Mesendoderm (in vitro differentiated cells): ENCODE measurements around the gene NTRK2.
A peak's percentile ranks its signal among the peaks of the same experiment; 100 is the strongest.

ENCODE experiments used
- DNase-seq: peaks from one replicate; pipeline ENCODE4 v3.0.0; 2013
- H2AK5ac ChIP-seq: 2 replicates; pipeline ENCODE4 v1.6.1; 2013; ENCODE audit warnings: low read length, inconsistent platforms
- H2BK120ac ChIP-seq: 2 replicates; pipeline ENCODE4 v1.6.1; 2013; ENCODE audit warnings: low read depth, mild to moderate bottlenecking, low read length, moderate library complexity, mixed read lengths
- H2BK15ac ChIP-seq: replicated peaks from 2 replicates; pipeline ENCODE4 v1.6.1; 2013; ENCODE audit warnings: low read depth, mild to moderate bottlenecking, moderate library complexity
- H2BK5ac ChIP-seq: 2 replicates; pipeline ENCODE4 v1.6.1; 2013; ENCODE audit warnings: low read length, inconsistent platforms
- H3K18ac ChIP-seq: 2 replicates; pipeline ENCODE4 v1.6.1; 2013; ENCODE audit warnings: mild to moderate bottlenecking, low read length, mixed read lengths
- H3K23ac ChIP-seq: one replicate; pipeline ENCODE4 v1.6.1; 2013; ENCODE audit warnings: low read length
- H3K27ac ChIP-seq: 2 replicates; pipeline ENCODE4 v1.5.1; 2013; ENCODE audit warnings: low read depth, mild to moderate bottlenecking, inconsistent platforms, low read length, moderate library complexity
- H3K27me3 ChIP-seq: 2 replicates; pipeline ENCODE4 v1.6.1; 2013; ENCODE audit warnings: low read length, control low read depth, mild to moderate bottlenecking, inconsistent platforms; ENCODE audit not compliant: insufficient read depth, poor library complexity
- H3K36me3 ChIP-seq: 2 replicates; pipeline ENCODE4 v1.6.1; 2013; ENCODE audit warnings: low read length, inconsistent platforms; ENCODE audit not compliant: control insufficient read depth, insufficient read depth
- H3K4ac ChIP-seq: one replicate; pipeline ENCODE4 v1.6.1; 2013; ENCODE audit warnings: low read depth, mild to moderate bottlenecking, low read length, moderate library complexity
- H3K4me1 ChIP-seq: 2 replicates; pipeline ENCODE4 v1.6.1; 2013; ENCODE audit warnings: low read depth, low read length, inconsistent platforms; ENCODE audit not compliant: control insufficient read depth
- H3K4me2 ChIP-seq: 2 replicates; pipeline ENCODE4 v1.6.1; 2013; ENCODE audit warnings: low read length
- H3K4me3 ChIP-seq: 2 replicates; pipeline ENCODE4 v1.5.1; 2013; ENCODE audit warnings: mild to moderate bottlenecking, low read length
- H3K56ac ChIP-seq: one replicate; pipeline ENCODE4 v1.6.1; 2013; ENCODE audit warnings: low read length
- H3K79me1 ChIP-seq: 2 replicates; pipeline ENCODE4 v1.6.1; 2013; ENCODE audit warnings: low read length, inconsistent platforms
- H3K79me2 ChIP-seq: 2 replicates; pipeline ENCODE4 v1.6.1; 2013; ENCODE audit warnings: mild to moderate bottlenecking, low read length; ENCODE audit not compliant: control insufficient read depth, insufficient read depth
- H3K9ac ChIP-seq: 2 replicates; pipeline ENCODE4 v1.6.1; 2013; ENCODE audit warnings: low read length, inconsistent platforms
- H4K5ac ChIP-seq: one replicate; pipeline ENCODE4 v1.6.1; 2013; ENCODE audit warnings: low read length
- H4K8ac ChIP-seq: one replicate; pipeline ENCODE4 v1.6.1; 2013; ENCODE audit warnings: low read depth, mild to moderate bottlenecking, control low read depth, low read length, moderate library complexity
- WGBS: extraction: QIAGEN DNeasy Blood & Tissue Kit; methylation state at CpG from one replicate; pipeline ENCODE4 v1.1.7; 2013; ENCODE audit warnings: low lambda C conversion rate, missing lambda C conversion rate; ENCODE audit not compliant: insufficient coverage; ENCODE audit errors: extremely low coverage; 5-methylcytosine and 5-hydroxymethylcytosine counted together

Gene NTRK2

GRCh38 chr9:84861455-84861854 lies 191.9 kb downstream of the NTRK2 start:
- no peaks in the 10 kb centered on the region for H3K36me3 ChIP-seq
- H4K8ac ChIP-seq = no peak overlapping the region
- no peak overlapping the region for H2BK5ac ChIP-seq
- H3K79me1 ChIP-seq = no peaks in the 10 kb centered on the region
- DNase-seq = no peak
- WGBS = no CpG with 5 or more reads among the region's 4 CpGs
- H3K4me2 ChIP-seq = no peak overlapping the region
- no peak overlapping the region for H2AK5ac ChIP-seq
- H3K27me3 ChIP-seq = no peaks in the 10 kb centered on the region
- H3K18ac ChIP-seq = no peak overlapping the region
- no peak overlapping the region for H3K56ac ChIP-seq
- no peak overlapping the region for H3K27ac ChIP-seq
- no peak overlapping the region for H2BK15ac ChIP-seq
- no peak overlapping the region for H3K9ac ChIP-seq
- no peak overlapping the region for H3K4me3 ChIP-seq
- peaks cover 2% of the 10 kb centered on the region for H3K4me1 ChIP-seq
- no peak overlapping the region for H2BK120ac ChIP-seq
- no peaks in the 10 kb centered on the region for H3K79me2 ChIP-seq
- no peak overlapping the region for H3K23ac ChIP-seq
- H4K5ac ChIP-seq = no peak overlapping the region
- no peak overlapping the region for H3K4ac ChIP-seq

GRCh38 chr9:84862308-84862707 lies 192.8 kb downstream of the NTRK2 start:
- Histone ChIP-seq H2BK15ac (no peak overlapping the region), H3K36me3 (no peaks in the 10 kb centered on the region), H3K4me1 (peaks cover 2% of the 10 kb centered on the region), H3K27ac (no peak overlapping the region), H2AK5ac (no peak overlapping the region), H3K79me1 (no peaks in the 10 kb centered on the region), H3K4me3 (no peak overlapping the region), H3K79me2 (no peaks in the 10 kb centered on the region), H4K5ac (no peak overlapping the region), H3K4ac (no peak overlapping the region), H3K56ac (peak overlapping the region; percentile 31), H3K9ac (no peak overlapping the region), H2BK120ac (no peak overlapping the region), H2BK5ac (no peak overlapping the region), H3K18ac (no peak overlapping the region), H3K27me3 (no peaks in the 10 kb centered on the region), H3K23ac (no peak overlapping the region), H4K8ac (no peak overlapping the region), H3K4me2 (no peak overlapping the region)
- DNase-seq = no peak
- WGBS = no CpG with 5 or more reads among the region's 7 CpGs

DNA sequence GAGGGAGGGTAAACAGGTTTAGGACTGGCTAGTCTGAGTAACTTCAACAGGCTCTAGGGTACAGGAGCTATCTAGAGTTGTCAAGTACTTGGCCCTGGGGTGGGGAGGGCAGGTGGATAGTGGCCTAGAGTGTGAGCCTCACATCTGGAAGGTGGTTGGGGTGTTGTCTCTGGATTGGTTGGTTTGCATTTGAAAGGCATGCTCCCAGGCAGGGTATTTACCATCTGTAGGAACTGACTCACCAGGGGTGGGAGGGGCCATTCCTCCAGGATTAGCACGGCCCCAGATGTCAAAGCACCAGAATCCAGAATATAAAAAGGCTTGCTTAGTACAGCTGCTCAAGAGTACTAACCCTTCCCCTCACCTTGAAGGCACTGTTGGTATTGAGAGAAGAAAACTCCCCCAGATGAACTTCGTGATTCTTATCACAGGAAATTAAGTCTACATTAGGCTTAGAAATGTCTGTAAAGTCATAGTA lies 193.3 kb downstream of the NTRK2 start:
- Histone ChIP-seq H3K4ac (no peak overlapping the region), H3K4me3 (no peak overlapping the region), H2BK15ac (no peak overlapping the region), H4K5ac (no peak overlapping the region), H3K79me1 (no peaks in the 10 kb centered on the region), H2BK120ac (no peak overlapping the region), H3K18ac (no peak overlapping the region), H2BK5ac (no peak overlapping the region), H3K9ac (no peak overlapping the region), H3K27ac (no peak overlapping the region), H3K23ac (no peak overlapping the region), H3K4me2 (no peak overlapping the region), H3K36me3 (no peaks in the 10 kb centered on the region), H3K56ac (no peak overlapping the region), H4K8ac (no peak overlapping the region), H3K27me3 (no peaks in the 10 kb centered on the region), H2AK5ac (no peak overlapping the region), H3K4me1 (peaks cover 2% of the 10 kb centered on the region), H3K79me2 (no peaks in the 10 kb centered on the region)
- no CpG with 5 or more reads among the region's 2 CpGs for WGBS
- DNase-seq = peak; percentile 74

DNA sequence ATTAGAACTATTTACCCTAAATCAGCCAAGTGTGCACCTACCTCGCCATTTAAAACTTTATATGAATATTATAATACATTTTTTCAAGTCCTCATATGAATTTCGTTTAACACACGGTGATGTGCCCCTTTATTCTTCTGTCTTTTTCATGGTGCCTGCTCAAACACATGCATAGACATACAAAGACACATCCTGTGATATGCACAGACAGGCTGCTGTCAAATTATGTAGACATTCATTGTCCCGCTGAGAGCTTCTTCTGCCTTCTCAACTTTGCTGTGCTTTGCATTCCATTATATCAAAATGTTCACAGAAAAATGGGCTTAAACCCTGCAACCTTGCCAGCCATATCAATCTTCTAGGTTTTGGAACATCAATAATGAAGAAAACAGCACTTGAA lies 193.8 kb downstream of the NTRK2 start:
- no peak overlapping the region for H2BK15ac ChIP-seq
- H4K5ac ChIP-seq = no peak overlapping the region
- no peak overlapping the region for H3K4me2 ChIP-seq
- no peak overlapping the region for H3K18ac ChIP-seq
- H3K79me1 ChIP-seq = no peaks in the 10 kb centered on the region
- H3K56ac ChIP-seq = no peak overlapping the region
- no peaks in the 10 kb centered on the region for H3K27me3 ChIP-seq
- H3K4ac ChIP-seq = no peak overlapping the region
- no peak overlapping the region for H2AK5ac ChIP-seq
- H3K4me1 ChIP-seq = peaks cover 2% of the 10 kb centered on the region
- H4K8ac ChIP-seq = no peak overlapping the region
- no peak overlapping the region for H3K23ac ChIP-seq
- no peak overlapping the region for H2BK5ac ChIP-seq
- no peaks in the 10 kb centered on the region for H3K79me2 ChIP-seq
- no peak overlapping the region for H3K9ac ChIP-seq
- no CpG with 5 or more reads among the region's 4 CpGs for WGBS
- H3K27ac ChIP-seq = no peak overlapping the region
- H3K36me3 ChIP-seq = no peaks in the 10 kb centered on the region
- no peak overlapping the region for H3K4me3 ChIP-seq
- H2BK120ac ChIP-seq = no peak overlapping the region
- DNase-seq = no peak

DNA sequence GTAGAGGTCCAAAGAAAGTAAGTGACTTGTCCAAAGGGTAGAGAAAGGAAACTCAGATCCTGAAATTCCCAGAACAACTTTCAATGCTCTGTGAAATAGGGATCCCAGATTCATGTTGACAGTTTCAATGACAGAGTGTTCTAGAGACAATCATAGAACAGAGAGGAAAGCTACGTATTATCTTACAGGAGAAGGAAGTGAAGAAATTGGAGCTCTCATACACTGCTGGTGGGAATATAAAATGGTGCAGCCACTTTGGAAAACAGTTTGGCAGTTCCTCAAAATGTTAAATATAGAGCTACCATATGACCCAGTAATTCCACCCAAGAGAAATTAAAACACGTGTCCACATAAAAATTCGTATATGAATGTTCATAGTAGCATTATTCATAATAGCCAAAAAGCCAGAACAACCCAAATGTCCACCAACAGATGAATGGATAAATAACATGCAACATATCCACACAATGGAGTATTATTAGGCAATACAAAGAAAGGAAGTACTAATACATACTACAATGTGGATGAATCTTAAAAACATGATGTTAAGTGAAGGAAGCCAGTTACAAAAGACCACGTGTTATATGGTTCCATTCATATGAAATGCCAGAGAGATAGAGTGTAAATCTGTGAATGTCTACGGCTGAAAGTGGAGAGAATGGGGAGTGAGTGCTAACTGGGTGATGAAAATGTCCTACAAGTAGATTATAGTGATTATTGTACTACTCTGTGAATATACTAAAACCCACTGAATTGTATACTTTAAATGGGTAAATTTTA lies 197.1 kb downstream of the NTRK2 start:
- no peak overlapping the region for H2BK15ac ChIP-seq
- peaks cover 2% of the 10 kb centered on the region for H3K4me1 ChIP-seq
- no peak overlapping the region for H3K4me3 ChIP-seq
- WGBS = no CpG with 5 or more reads among the region's 5 CpGs
- no peak for DNase-seq
- no peak overlapping the region for H2AK5ac ChIP-seq
- H3K4me2 ChIP-seq = no peak overlapping the region
- no peak overlapping the region for H3K23ac ChIP-seq
- H3K56ac ChIP-seq = no peak overlapping the region
- no peak overlapping the region for H2BK5ac ChIP-seq
- no peaks in the 10 kb centered on the region for H3K27me3 ChIP-seq
- no peak overlapping the region for H3K18ac ChIP-seq
- no peak overlapping the region for H3K4ac ChIP-seq
- H3K79me1 ChIP-seq = no peaks in the 10 kb centered on the region
- H4K5ac ChIP-seq = no peak overlapping the region
- no peak overlapping the region for H4K8ac ChIP-seq
- no peaks in the 10 kb centered on the region for H3K79me2 ChIP-seq
- no peak overlapping the region for H2BK120ac ChIP-seq
- H3K27ac ChIP-seq = no peak overlapping the region
- H3K9ac ChIP-seq = no peak overlapping the region
- H3K36me3 ChIP-seq = no peaks in the 10 kb centered on the region

- no peak overlapping the region for H3K4me2 ChIP-seq
- no peak overlapping the region for H2BK5ac ChIP-seq
- no peak overlapping the region for H4K8ac ChIP-seq
- no peak overlapping the region for H3K23ac ChIP-seq
- no peak overlapping the region for H3K9ac ChIP-seq
- peaks cover 2% of the 10 kb centered on the region for H3K4me1 ChIP-seq
- no CpG with 5 or more reads among the region's 3 CpGs for WGBS
- no peaks in the 10 kb centered on the region for H3K79me2 ChIP-seq
- H3K36me3 ChIP-seq = no peaks in the 10 kb centered on the region
- no peak overlapping the region for H2BK120ac ChIP-seq
- no peak overlapping the region for H2BK15ac ChIP-seq
- DNase-seq = no peak
- H3K4ac ChIP-seq = no peak overlapping the region
- no peak overlapping the region for H2AK5ac ChIP-seq
- no peaks in the 10 kb centered on the region for H3K27me3 ChIP-seq
- no peaks in the 10 kb centered on the region for H3K79me1 ChIP-seq
- no peak overlapping the region for H3K18ac ChIP-seq
- H4K5ac ChIP-seq = no peak overlapping the region
- no peak overlapping the region for H3K27ac ChIP-seq
- no peak overlapping the region for H3K4me3 ChIP-seq
- no peak overlapping the region for H3K56ac ChIP-seq
These were observed 197.7 kb downstream of the NTRK2 start for GRCh38 chr9:84867186-84867585.
